SJSA1 (cell line): ENCODE data around the gene RYR3. TPM values are rescaled to one million over a fixed set of nuclear protein-coding genes. Genes with fewer than 3 reads are reported as not detected.

Source experiments
- DNase-seq, 2 experiments: peaks; one replicate each; pipeline ENCODE4 v3.0.0-alpha.2; 2015 to 2020; ENCODE audit warnings: low spot score in 2 of 2, low read depth in 1 of 2
- H3K27ac ChIP-seq: fragments of 250-450 bp; sonication (Bioruptor Pico); 2 replicates; pipeline ENCODE4 v1.5.1; 2020; ENCODE audit warnings: mild to moderate bottlenecking, moderate library complexity
- H3K27me3 ChIP-seq: fragments of 250-450 bp; sonication (Bioruptor Pico); replicated peaks from 2 replicates; pipeline ENCODE4 v1.5.1; 2020; ENCODE audit warnings: mild to moderate bottlenecking, moderate library complexity
- H3K36me3 ChIP-seq: fragments of 250-450 bp; sonication (Bioruptor Pico); 2 replicates; pipeline ENCODE4 v1.5.1; 2020; ENCODE audit warnings: mild to moderate bottlenecking
- H3K4me1 ChIP-seq: fragments of 250-450 bp; sonication (Bioruptor Pico); replicated peaks from 2 replicates; pipeline ENCODE4 v1.6.1; 2021; ENCODE audit warnings: mild to moderate bottlenecking
- H3K4me3 ChIP-seq: fragments of 250-450 bp; sonication (Bioruptor Pico); 2 replicates; pipeline ENCODE4 v1.5.1; 2020; ENCODE audit warnings: mild to moderate bottlenecking
- H3K9me3 ChIP-seq: fragments of 250-450 bp; sonication (Bioruptor Pico); replicated peaks from 2 replicates; pipeline ENCODE4 v1.5.1; 2020; ENCODE audit warnings: mild to moderate bottlenecking
- total RNA-seq: library from RNA; depleted of rRNA; stranded (reverse); fragments of >200 nt; shearing (Covaris generic); gene quantifications from 2 replicates; pipeline ENCODE4 v1.2.3, GENCODE V29; 2014

Gene RYR3
- total RNA-seq, 1 experiment from 2014 or later = 10.3 TPM

GRCh38 chr15:33729653-33730052 lies 418.9 kb downstream of the RYR3 start:
- no peak for DNase-seq
- no peaks in the 10 kb centered on the region for H3K4me1 ChIP-seq

GRCh38 chr15:33730815-33731214 lies 420.0 kb downstream of the RYR3 start:
- H3K4me3 ChIP-seq = no peak overlapping the region
- no peak for DNase-seq
- H3K27me3 ChIP-seq = no peaks in the 10 kb centered on the region
- no peaks in the 10 kb centered on the region for H3K4me1 ChIP-seq
- no peaks in the 10 kb centered on the region for H3K9me3 ChIP-seq
- H3K27ac ChIP-seq = no peak overlapping the region
- no peaks in the 10 kb centered on the region for H3K36me3 ChIP-seq

More at GRCh38 chr15:33729653-33730052, 418.9 kb downstream of the RYR3 start:
- Histone ChIP-seq H3K27me3 (no peaks in the 10 kb centered on the region), H3K27ac (no peak overlapping the region), H3K4me3 (no peak overlapping the region), H3K36me3 (no peaks in the 10 kb centered on the region), H3K9me3 (no peaks in the 10 kb centered on the region)

GRCh38 chr15:33735143-33735542 lies 424.4 kb downstream of the RYR3 start:
- Histone ChIP-seq H3K27me3 (no peaks in the 10 kb centered on the region), H3K4me1 (no peaks in the 10 kb centered on the region), H3K27ac (no peak overlapping the region), H3K9me3 (no peaks in the 10 kb centered on the region), H3K4me3 (no peak overlapping the region), H3K36me3 (no peaks in the 10 kb centered on the region)
- no peak for DNase-seq

- no peaks in the 10 kb centered on the region for H3K36me3 ChIP-seq
- DNase-seq = peak in 1 of 2 experiments; percentile 24
- no peak overlapping the region for H3K27ac ChIP-seq
- H3K9me3 ChIP-seq = no peaks in the 10 kb centered on the region
- H3K4me1 ChIP-seq = no peaks in the 10 kb centered on the region
- no peak overlapping the region for H3K4me3 ChIP-seq
- H3K27me3 ChIP-seq = no peaks in the 10 kb centered on the region
These were observed 425.0 kb downstream of the RYR3 start for GRCh38 chr15:33735637-33736247.

- 0 out of 2 replicates have a peak, but pooled peaks cover 1% of the 10 kb centered on the region for H3K4me1 ChIP-seq
- H3K9me3 ChIP-seq = no peaks in the 10 kb centered on the region
- H3K27ac ChIP-seq = no peak overlapping the region
- peak in 1 of 2 experiments; percentile 30 for DNase-seq
- H3K27me3 ChIP-seq = no peaks in the 10 kb centered on the region
- H3K4me3 ChIP-seq = no peak overlapping the region
- no peaks in the 10 kb centered on the region for H3K36me3 ChIP-seq
These were observed 427.2 kb downstream of the RYR3 start for GRCh38 chr15:33737687-33738601.

- Histone ChIP-seq H3K36me3 (no peaks in the 10 kb centered on the region), H3K27ac (no peak overlapping the region)
- DNase-seq = no peak
These were observed 428.3 kb downstream of the RYR3 start for GRCh38 chr15:33738941-33739664.

GRCh38 chr15:33742306-33742705 lies 431.5 kb downstream of the RYR3 start:
- H3K9me3 ChIP-seq = no peaks in the 10 kb centered on the region
- H3K4me1 ChIP-seq = 0 out of 2 replicates have a peak, but pooled peaks cover 3% of the 10 kb centered on the region
- H3K4me3 ChIP-seq = no peak overlapping the region
- no peaks in the 10 kb centered on the region for H3K36me3 ChIP-seq
- H3K27ac ChIP-seq = no peak overlapping the region
- no peaks in the 10 kb centered on the region for H3K27me3 ChIP-seq
- no peak for DNase-seq

More at GRCh38 chr15:33738941-33739664, 428.3 kb downstream of the RYR3 start:
- Histone ChIP-seq H3K27me3 (no peaks in the 10 kb centered on the region), H3K4me1 (0 out of 2 replicates have a peak, but pooled peaks cover 3% of the 10 kb centered on the region), H3K9me3 (no peaks in the 10 kb centered on the region), H3K4me3 (no peak overlapping the region)

GRCh38 chr15:33742800-33743199 lies 432.0 kb downstream of the RYR3 start:
- no peak for DNase-seq
- no peak overlapping the region for H3K27ac ChIP-seq

GRCh38 chr15:33746203-33746602 lies 435.4 kb downstream of the RYR3 start:
- H3K4me1 ChIP-seq = 0 out of 2 replicates have a peak, but pooled peaks cover 3% of the 10 kb centered on the region
- no peak overlapping the region for H3K4me3 ChIP-seq
- H3K9me3 ChIP-seq = no peaks in the 10 kb centered on the region
- H3K27me3 ChIP-seq = no peaks in the 10 kb centered on the region
- H3K27ac ChIP-seq = no peak overlapping the region
- H3K36me3 ChIP-seq = no peaks in the 10 kb centered on the region
- DNase-seq = no peak

More at GRCh38 chr15:33742800-33743199, 432.0 kb downstream of the RYR3 start:
- H3K27me3 ChIP-seq = no peaks in the 10 kb centered on the region
- H3K36me3 ChIP-seq = no peaks in the 10 kb centered on the region
- no peak overlapping the region for H3K4me3 ChIP-seq
- H3K9me3 ChIP-seq = no peaks in the 10 kb centered on the region
- 0 out of 2 replicates have a peak, but pooled peaks cover 3% of the 10 kb centered on the region for H3K4me1 ChIP-seq

GRCh38 chr15:33753012-33753411 lies 442.2 kb downstream of the RYR3 start:
- no peaks in the 10 kb centered on the region for H3K36me3 ChIP-seq
- H3K4me1 ChIP-seq = no peaks in the 10 kb centered on the region
- DNase-seq = no peak
- no peaks in the 10 kb centered on the region for H3K9me3 ChIP-seq
- no peaks in the 10 kb centered on the region for H3K27me3 ChIP-seq
- no peak overlapping the region for H3K4me3 ChIP-seq
- H3K27ac ChIP-seq = no peak overlapping the region

GRCh38 chr15:33754242-33754641 lies 443.5 kb downstream of the RYR3 start:
- Histone ChIP-seq H3K27me3 (no peaks in the 10 kb centered on the region), H3K36me3 (no peaks in the 10 kb centered on the region), H3K4me1 (no peaks in the 10 kb centered on the region), H3K27ac (no peak overlapping the region), H3K9me3 (no peaks in the 10 kb centered on the region), H3K4me3 (no peak overlapping the region)
- no peak for DNase-seq

GRCh38 chr15:33756961-33757360 lies 446.2 kb downstream of the RYR3 start:
- no peak overlapping the region for H3K27ac ChIP-seq
- H3K27me3 ChIP-seq = no peaks in the 10 kb centered on the region
- no peaks in the 10 kb centered on the region for H3K4me1 ChIP-seq
- no peak overlapping the region for H3K4me3 ChIP-seq
- no peaks in the 10 kb centered on the region for H3K9me3 ChIP-seq
- DNase-seq = no peak
- no peaks in the 10 kb centered on the region for H3K36me3 ChIP-seq

GRCh38 chr15:33757516-33758232 lies 446.9 kb downstream of the RYR3 start:
- no peaks in the 10 kb centered on the region for H3K27me3 ChIP-seq
- H3K4me3 ChIP-seq = no peak overlapping the region
- no peaks in the 10 kb centered on the region for H3K9me3 ChIP-seq
- no peak overlapping the region for H3K27ac ChIP-seq
- DNase-seq = no peak
- no peaks in the 10 kb centered on the region for H3K4me1 ChIP-seq
- H3K36me3 ChIP-seq = no peaks in the 10 kb centered on the region
